IPS DF 6.9 (cell line): ENCODE data around the gene MYRF.

Source experiments
- DNase-seq: peaks from one replicate; pipeline ENCODE4 v3.0.0-alpha.2; 2013; ENCODE audit warnings: low read depth, low spot score
- H3K27ac ChIP-seq: one replicate; pipeline ENCODE4 v1.5.1; 2013; ENCODE audit warnings: low read length, control low read depth
- H3K27me3 ChIP-seq: 2 replicates; pipeline ENCODE4 v1.6.1; 2013; ENCODE audit warnings: mild to moderate bottlenecking, low read length; ENCODE audit not compliant: control insufficient read depth, insufficient read depth
- H3K36me3 ChIP-seq: 2 replicates; pipeline ENCODE4 v1.6.1; 2013; ENCODE audit warnings: low read length; ENCODE audit not compliant: control insufficient read depth, insufficient read depth
- H3K4me1 ChIP-seq: 2 replicates; pipeline ENCODE4 v1.6.1; 2013; ENCODE audit warnings: low read length; ENCODE audit not compliant: control insufficient read depth, insufficient read depth
- H3K4me3 ChIP-seq: 2 replicates; pipeline ENCODE4 v1.5.1; 2013; ENCODE audit warnings: mild to moderate bottlenecking, low read length
- H3K9me3 ChIP-seq: 2 replicates; pipeline ENCODE4 v1.6.1; 2013; ENCODE audit warnings: low read length, inconsistent platforms; ENCODE audit not compliant: control insufficient read depth, insufficient read depth
- WGBS: extraction: QIAGEN DNeasy Blood & Tissue Kit; methylation state at CpG from one replicate; pipeline ENCODE4 v1.1.7; 2013; ENCODE audit warnings: mixed read lengths, missing lambda C conversion rate; ENCODE audit not compliant: insufficient read length, insufficient coverage; 5-methylcytosine and 5-hydroxymethylcytosine counted together

MYRF gene

DNA sequence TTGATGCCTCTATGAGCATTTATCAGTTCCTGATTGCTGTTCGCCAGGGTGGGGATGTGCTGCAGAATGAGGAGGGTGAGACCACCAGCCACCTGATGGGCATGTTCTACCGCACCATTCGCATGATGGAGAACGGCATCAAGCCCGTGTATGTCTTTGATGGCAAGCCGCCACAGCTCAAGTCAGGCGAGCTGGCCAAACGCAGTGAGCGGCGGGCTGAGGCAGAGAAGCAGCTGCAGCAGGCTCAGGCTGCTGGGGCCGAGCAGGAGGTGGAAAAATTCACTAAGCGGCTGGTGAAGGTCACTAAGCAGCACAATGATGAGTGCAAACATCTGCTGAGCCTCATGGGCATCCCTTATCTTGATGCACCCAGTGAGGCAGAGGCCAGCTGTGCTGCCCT is 43.0 kb downstream of the MYRF start:
- H3K4me1 ChIP-seq, result no peaks in the 10 kb centered on the region
- DNase-seq, result no peak
- H3K36me3 ChIP-seq, result peaks cover 14% of the 10 kb centered on the region
- H3K27ac ChIP-seq, result no peak overlapping the region
- no peaks in the 10 kb centered on the region for H3K27me3 ChIP-seq
- H3K4me3 ChIP-seq, result no peak overlapping the region
- H3K9me3 ChIP-seq, result no peaks in the 10 kb centered on the region
- WGBS, result no CpG with 5 or more reads among the region's 12 CpGs

DNA sequence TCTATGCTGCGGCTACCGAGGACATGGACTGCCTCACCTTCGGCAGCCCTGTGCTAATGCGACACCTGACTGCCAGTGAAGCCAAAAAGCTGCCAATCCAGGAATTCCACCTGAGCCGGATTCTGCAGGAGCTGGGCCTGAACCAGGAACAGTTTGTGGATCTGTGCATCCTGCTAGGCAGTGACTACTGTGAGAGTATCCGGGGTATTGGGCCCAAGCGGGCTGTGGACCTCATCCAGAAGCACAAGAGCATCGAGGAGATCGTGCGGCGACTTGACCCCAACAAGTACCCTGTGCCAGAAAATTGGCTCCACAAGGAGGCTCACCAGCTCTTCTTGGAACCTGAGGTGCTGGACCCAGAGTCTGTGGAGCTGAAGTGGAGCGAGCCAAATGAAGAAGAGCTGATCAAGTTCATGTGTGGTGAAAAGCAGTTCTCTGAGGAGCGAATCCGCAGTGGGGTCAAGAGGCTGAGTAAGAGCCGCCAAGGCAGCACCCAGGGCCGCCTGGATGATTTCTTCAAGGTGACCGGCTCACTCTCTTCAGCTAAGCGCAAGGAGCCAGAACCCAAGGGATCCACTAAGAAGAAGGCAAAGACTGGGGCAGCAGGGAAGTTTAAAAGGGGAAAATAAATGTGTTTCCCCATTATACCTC is 43.6 kb downstream of the MYRF start:
- Histone ChIP-seq H3K27ac (no peak overlapping the region), H3K4me1 (no peaks in the 10 kb centered on the region), H3K4me3 (no peak overlapping the region), H3K36me3 (peaks cover 14% of the 10 kb centered on the region), H3K9me3 (no peaks in the 10 kb centered on the region), H3K27me3 (no peaks in the 10 kb centered on the region)
- WGBS, result no CpG with 5 or more reads among the region's 18 CpGs
- DNase-seq, result no peak

- no peaks in the 10 kb centered on the region for H3K4me1 ChIP-seq
- no peaks in the 10 kb centered on the region for H3K9me3 ChIP-seq
- H3K27ac ChIP-seq, result no peak overlapping the region
- peaks cover 17% of the 10 kb centered on the region for H3K36me3 ChIP-seq
- H3K4me3 ChIP-seq, result no peak overlapping the region
- no CpG with 5 or more reads among the region's 3 CpGs for WGBS
- no peak for DNase-seq
- H3K27me3 ChIP-seq, result no peaks in the 10 kb centered on the region
These were observed 45.0 kb downstream of the MYRF start for GRCh38 chr11:61797263-61797944.

DNA sequence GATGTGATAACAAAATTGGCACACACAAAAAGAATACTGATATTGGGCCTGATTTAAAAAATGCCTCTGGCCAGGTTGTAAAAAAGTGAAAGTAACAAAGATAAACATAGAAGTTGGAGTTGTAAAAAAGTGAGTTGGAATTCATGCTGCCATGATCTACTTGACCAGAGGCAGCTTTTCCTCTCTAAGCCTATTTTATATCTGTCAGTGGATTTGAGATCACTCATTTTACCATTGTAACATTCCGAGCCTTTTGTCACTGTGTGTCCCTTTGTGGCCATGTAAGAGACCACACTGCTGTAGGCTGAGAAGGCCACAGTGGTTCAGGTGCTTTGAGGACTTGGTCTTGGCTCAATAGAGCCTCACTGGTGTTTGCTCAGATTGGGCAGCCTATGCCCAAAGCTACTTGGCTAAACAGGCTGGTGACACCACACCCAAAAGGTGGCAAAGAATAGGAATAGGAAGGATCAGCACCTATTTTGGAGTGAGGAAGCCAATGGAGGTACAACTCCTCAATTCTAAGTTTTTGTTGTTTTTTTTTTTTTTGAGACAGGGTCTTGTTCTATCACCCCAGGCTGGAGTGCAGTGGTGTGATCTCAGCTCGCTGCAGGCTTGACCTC is 47.3 kb downstream of the MYRF start:
- H3K4me3 ChIP-seq, result no peak overlapping the region
- H3K4me1 ChIP-seq, result no peaks in the 10 kb centered on the region
- H3K27me3 ChIP-seq, result no peaks in the 10 kb centered on the region
- H3K27ac ChIP-seq, result no peak overlapping the region
- WGBS, result no CpG with 5 or more reads among the region's 2 CpGs
- no peak for DNase-seq
- H3K36me3 ChIP-seq, result peaks cover 37% of the 10 kb centered on the region
- H3K9me3 ChIP-seq, result no peaks in the 10 kb centered on the region

DNA sequence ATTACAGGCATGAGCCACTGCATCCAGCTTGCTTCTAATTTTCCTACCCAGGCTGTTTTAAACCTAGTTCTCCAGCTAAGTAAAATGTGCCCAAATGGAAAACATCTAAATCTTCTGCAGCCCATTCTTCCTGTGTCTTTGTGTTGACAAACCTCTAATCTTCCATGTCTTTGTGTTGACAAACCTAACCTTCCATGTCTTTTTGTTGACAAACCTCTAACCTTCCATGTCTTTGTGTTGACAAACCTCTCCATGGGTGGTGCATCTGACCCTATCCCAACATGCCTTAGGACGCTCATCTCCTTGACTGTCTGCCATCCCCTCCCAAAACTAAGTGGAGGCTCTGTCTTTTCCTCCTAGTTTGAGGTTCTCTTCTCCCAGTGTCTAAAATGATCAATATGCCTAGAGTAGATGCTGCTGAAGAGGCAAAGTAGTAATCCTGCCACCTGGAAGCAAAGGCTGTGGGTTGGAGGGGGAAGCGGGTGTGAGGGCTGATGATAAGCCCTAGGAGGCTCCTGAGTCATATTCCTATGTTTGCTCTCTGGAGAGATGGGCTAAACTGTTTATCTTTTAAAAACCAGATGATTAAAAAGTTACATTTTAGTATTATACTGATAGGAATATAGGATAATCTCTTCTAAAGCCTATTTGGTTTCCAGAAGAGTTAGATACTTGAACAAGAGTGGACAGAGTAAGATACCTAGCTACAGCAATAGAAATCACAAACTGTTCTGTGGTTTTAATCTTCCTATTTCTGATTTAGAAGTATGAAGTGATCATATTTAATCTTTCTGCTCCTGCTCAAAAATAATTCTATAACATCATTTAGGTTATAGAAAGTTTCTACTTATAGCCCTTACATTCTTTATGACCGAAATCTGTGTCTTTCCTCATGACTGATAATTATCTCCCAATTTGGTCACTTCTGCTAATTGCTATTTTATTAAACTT is 48.2 kb downstream of the MYRF start:
- DNase-seq, result no peak
- H3K27me3 ChIP-seq, result no peaks in the 10 kb centered on the region
- no peaks in the 10 kb centered on the region for H3K4me1 ChIP-seq
- WGBS, result no CpG with 5 or more reads among the region's 3 CpGs
- peaks cover 39% of the 10 kb centered on the region for H3K36me3 ChIP-seq
- no peak overlapping the region for H3K27ac ChIP-seq
- H3K4me3 ChIP-seq, result no peak overlapping the region
- H3K9me3 ChIP-seq, result no peaks in the 10 kb centered on the region

DNA sequence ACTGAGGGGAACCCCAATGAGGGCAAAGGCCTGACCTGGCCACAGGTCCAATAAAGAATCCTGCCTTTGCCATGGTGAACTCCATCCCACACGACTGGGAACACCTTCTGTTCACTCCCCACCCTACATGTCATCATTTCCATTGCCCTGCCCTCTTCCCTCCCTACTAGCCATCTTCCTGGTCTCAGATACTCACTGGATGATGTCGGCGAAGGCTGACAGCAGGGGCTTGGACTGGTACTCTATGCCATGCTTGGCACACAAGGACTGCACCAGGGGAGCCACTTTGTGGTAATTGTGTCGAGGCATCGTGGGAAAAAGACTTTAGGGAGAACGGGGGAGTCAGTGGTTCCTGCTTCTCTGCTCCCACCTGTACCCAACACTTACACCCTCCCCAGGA is 50.2 kb downstream of the MYRF start:
- Histone ChIP-seq H3K4me1 (no peaks in the 10 kb centered on the region), H3K9me3 (no peaks in the 10 kb centered on the region), H3K4me3 (no peak overlapping the region), H3K36me3 (peaks cover 44% of the 10 kb centered on the region), H3K27ac (no peak overlapping the region), H3K27me3 (no peaks in the 10 kb centered on the region)
- WGBS, result no CpG with 5 or more reads among the region's 6 CpGs
- DNase-seq, result no peak

GRCh38 chr11:61803889-61804647 is 51.6 kb downstream of the MYRF start:
- Histone ChIP-seq H3K36me3 (peaks cover 47% of the 10 kb centered on the region), H3K4me3 (no peak overlapping the region), H3K4me1 (no peaks in the 10 kb centered on the region), H3K27me3 (no peaks in the 10 kb centered on the region), H3K27ac (no peak overlapping the region), H3K9me3 (no peaks in the 10 kb centered on the region)
- no peak for DNase-seq
- no CpG with 5 or more reads among the region's 3 CpGs for WGBS

GRCh38 chr11:61805146-61805545 is 52.7 kb downstream of the MYRF start:
- Histone ChIP-seq H3K27ac (no peak overlapping the region), H3K9me3 (no peaks in the 10 kb centered on the region), H3K36me3 (peaks cover 53% of the 10 kb centered on the region), H3K4me3 (no peak overlapping the region), H3K27me3 (no peaks in the 10 kb centered on the region), H3K4me1 (no peaks in the 10 kb centered on the region)
- no peak for DNase-seq
- WGBS, result no CpG with 5 or more reads among the region's 1 CpG

- Histone ChIP-seq H3K36me3 (peaks cover 65% of the 10 kb centered on the region), H3K27ac (no peak overlapping the region), H3K4me3 (no peak overlapping the region), H3K4me1 (no peaks in the 10 kb centered on the region), H3K27me3 (no peaks in the 10 kb centered on the region), H3K9me3 (no peaks in the 10 kb centered on the region)
- DNase-seq, result no peak
- WGBS, result no CpG with 5 or more reads among the region's 5 CpGs
These were observed 54.3 kb downstream of the MYRF start for GRCh38 chr11:61806785-61807184.
